Esophagus muscularis mucosa (tissue), 4 donors: ENCODE results near the gene WWC1. TPM values are rescaled to one million over a fixed set of nuclear protein-coding genes. Genes with fewer than 3 reads are reported as not detected.

Experiments
- DNase-seq: peaks from one replicate; pipeline ENCODE4 v3.0.0-alpha.2; 2017; ENCODE audit errors: extremely low spot score
- H3K27ac ChIP-seq, 4 donors: fragments of 200-600 bp; sonication (generic); replicated peaks in 1 of 4; 1 replicate in 3 of 4; 2 replicates in 1 of 4; pipeline ENCODE4 v1.5.1; 2016 to 2019; ENCODE audit warnings: mild to moderate bottlenecking in 1 of 4
- H3K27me3 ChIP-seq, 4 donors: fragments of 200-600 bp; sonication (generic); one replicate each; pipeline versions ENCODE4 v1.5.1 to v1.6.0; 2016 to 2019
- H3K36me3 ChIP-seq, 4 donors: fragments of 200-600 bp; sonication (generic); one replicate each; pipeline ENCODE4 v1.5.1; 2016 to 2019
- H3K4me1 ChIP-seq, 4 donors: fragments of 200-600 bp; sonication (generic); one replicate each; pipeline ENCODE4 v1.5.1; 2016 to 2019
- H3K4me3 ChIP-seq, 4 donors: fragments of 200-600 bp; sonication (generic); 1 replicate in 2 of 4; 2 replicates in 2 of 4; pipeline ENCODE4 v1.5.1; 2016 to 2019; ENCODE audit warnings: mild to moderate bottlenecking in 4 of 4, moderate library complexity in 1 of 4
- H3K9me3 ChIP-seq, 4 donors: fragments of 200-600 bp; sonication (generic); 1 replicate in 3 of 4; 2 replicates in 1 of 4; pipeline ENCODE4 v1.5.1; 2016 to 2019
- EP300 ChIP-seq: sonication (generic); formaldehyde crosslinking; IDR thresholded peaks from one replicate; pipeline ENCODE4 v1.6.1; 2017; ENCODE audit warnings: antibody characterized with exemption
- POLR2A ChIP-seq: fragments of 450-650 bp; IDR thresholded peaks from one replicate; pipeline ENCODE4 v1.6.1; 2017; ENCODE audit warnings: antibody characterized with exemption, moderate library complexity, mild to moderate bottlenecking, low read depth
- POLR2AphosphoS5 ChIP-seq, 2 donors: sonication (generic); formaldehyde crosslinking; IDR thresholded peaks; one replicate each; pipeline ENCODE4 v1.6.1; 2017; ENCODE audit warnings: antibody characterized with exemption in 2 of 2
- WGBS: methylation state at CpG from one replicate; pipeline ENCODE4 v1.1.5; 2018; 5-methylcytosine and 5-hydroxymethylcytosine counted together
- intact Hi-C: fragments of 100-400 bp; cut with DNase I; formaldehyde crosslinking; loops from one replicate; pipeline ENCODE4 v1.15.1; 2023
- total RNA-seq, 4 donors: library from RNA; depleted of rRNA; stranded (reverse); fragments of >200 nt; gene quantifications; one replicate each; pipeline versions ENCODE4 v1.1.0 to v1.2.1, GENCODE V29; 2016
- TF ChIP-seq, protein P1 (sequence below), 3 experiments: fragments of 200-600 bp in 2 of 3; fragments of 450-650 bp in 1 of 3; sonication (generic) in 2 of 3; IDR thresholded peaks; one replicate each; pipeline ENCODE4 v1.5.1; 2017 to 2019; ENCODE audit warnings: antibody characterized with exemption in 3 of 3, mild to moderate bottlenecking in 2 of 3, moderate library complexity in 1 of 3

The WWC1 gene
- total RNA-seq, 4 donors from 2014 or later, result 2.1 to 6.2 (median 3.2) TPM

DNA sequence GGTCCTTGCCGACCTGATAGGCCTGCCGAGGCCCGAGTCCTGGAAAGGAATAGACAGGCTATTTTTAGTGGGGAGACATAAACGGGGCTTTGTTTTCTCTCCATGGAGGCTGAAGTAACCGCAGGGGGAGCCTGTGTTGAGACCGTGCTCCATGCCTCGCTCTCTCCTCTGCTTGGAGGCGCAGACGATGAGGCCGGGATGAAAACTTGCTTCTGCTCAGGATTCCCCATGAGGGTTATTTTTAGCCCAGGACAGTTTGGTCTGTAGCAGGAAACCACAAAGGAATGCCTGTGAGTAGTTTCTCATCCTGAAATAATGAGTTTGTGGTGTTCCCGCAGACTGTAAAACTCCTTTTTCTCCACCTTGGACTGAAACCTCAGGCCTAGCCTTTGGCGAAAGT, 112.9 kb downstream of the WWC1 start:
- Histone ChIP-seq H3K9me3 (no peaks in the 10 kb centered on the region), H3K4me3 (no peak overlapping the region), H3K27me3 (no peaks in the 10 kb centered on the region), H3K4me1 (peaks cover 0 to 16% (median 10%) of the 10 kb centered on the region in 4 donors), H3K36me3 (no peaks in the 10 kb centered on the region), H3K27ac (peak overlapping the region in 2 of 4 donors; percentile 23 to 48)
- no peak for DNase-seq
- intact Hi-C loops, result no loop called here
- no peak for TF ChIP-seq EP300
- TF ChIP-seq POLR2AphosphoS5 (IDR thresholded peaks at IDR 0.05), result no peak
- TF ChIP-seq, protein P1, sequence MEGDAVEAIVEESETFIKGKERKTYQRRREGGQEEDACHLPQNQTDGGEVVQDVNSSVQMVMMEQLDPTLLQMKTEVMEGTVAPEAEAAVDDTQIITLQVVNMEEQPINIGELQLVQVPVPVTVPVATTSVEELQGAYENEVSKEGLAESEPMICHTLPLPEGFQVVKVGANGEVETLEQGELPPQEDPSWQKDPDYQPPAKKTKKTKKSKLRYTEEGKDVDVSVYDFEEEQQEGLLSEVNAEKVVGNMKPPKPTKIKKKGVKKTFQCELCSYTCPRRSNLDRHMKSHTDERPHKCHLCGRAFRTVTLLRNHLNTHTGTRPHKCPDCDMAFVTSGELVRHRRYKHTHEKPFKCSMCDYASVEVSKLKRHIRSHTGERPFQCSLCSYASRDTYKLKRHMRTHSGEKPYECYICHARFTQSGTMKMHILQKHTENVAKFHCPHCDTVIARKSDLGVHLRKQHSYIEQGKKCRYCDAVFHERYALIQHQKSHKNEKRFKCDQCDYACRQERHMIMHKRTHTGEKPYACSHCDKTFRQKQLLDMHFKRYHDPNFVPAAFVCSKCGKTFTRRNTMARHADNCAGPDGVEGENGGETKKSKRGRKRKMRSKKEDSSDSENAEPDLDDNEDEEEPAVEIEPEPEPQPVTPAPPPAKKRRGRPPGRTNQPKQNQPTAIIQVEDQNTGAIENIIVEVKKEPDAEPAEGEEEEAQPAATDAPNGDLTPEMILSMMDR (IDR thresholded peaks at IDR 0.05), result no peak
- TF ChIP-seq POLR2A, result no peak
- 43% methylated on average over 6 of the region's 12 CpGs for WGBS

- Histone ChIP-seq H3K27me3 (no peaks in the 10 kb centered on the region), H3K9me3 (no peaks in the 10 kb centered on the region), H3K4me3 (no peak overlapping the region), H3K4me1 (peaks cover 0 to 16% (median 12%) of the 10 kb centered on the region in 4 donors), H3K27ac (no peak overlapping the region), H3K36me3 (no peaks in the 10 kb centered on the region)
- TF ChIP-seq POLR2AphosphoS5 (IDR thresholded peaks at IDR 0.05), result no peak
- TF ChIP-seq, protein P1 (IDR thresholded peaks at IDR 0.05), result no peak
- no peak for TF ChIP-seq POLR2A
- TF ChIP-seq EP300, result no peak
- WGBS, result 100% methylated on average over 1 of the region's 1 CpG
- intact Hi-C loops, result no loop called here
- DNase-seq, result no peak
Measured at GRCh38 chr5:168407211-168407610, 115.8 kb downstream of the WWC1 start.

GRCh38 chr5:168408561-168409305, 117.3 kb downstream of the WWC1 start:
- 72% methylated on average over 11 of the region's 11 CpGs for WGBS

GRCh38 chr5:168409591-168410458, 118.4 kb downstream of the WWC1 start:
- intact Hi-C loops, result no loop called here
- no peak overlapping the region for H3K27ac ChIP-seq
- H3K36me3 ChIP-seq, result no peaks in the 10 kb centered on the region
- peaks cover 0 to 5% (median under 1%) of the 10 kb centered on the region in 4 donors for H3K4me1 ChIP-seq
- TF ChIP-seq EP300, result no peak
- no peaks in the 10 kb centered on the region for H3K9me3 ChIP-seq
- H3K27me3 ChIP-seq, result no peaks in the 10 kb centered on the region
- 56% methylated on average over 17 of the region's 17 CpGs for WGBS
- no peak overlapping the region for H3K4me3 ChIP-seq
- no peak for DNase-seq

More at GRCh38 chr5:168408561-168409305, 117.3 kb downstream of the WWC1 start:
- Histone ChIP-seq H3K4me1 (peaks cover 0 to 15% (median 10%) of the 10 kb centered on the region in 4 donors), H3K27me3 (no peaks in the 10 kb centered on the region), H3K36me3 (no peaks in the 10 kb centered on the region), H3K4me3 (no peak overlapping the region), H3K9me3 (no peaks in the 10 kb centered on the region), H3K27ac (no peak overlapping the region)
- intact Hi-C loops, result no loop called here
- TF ChIP-seq EP300 (no peak), POLR2AphosphoS5 (IDR thresholded peaks at IDR 0.05) (no peak), POLR2A (no peak)
- TF ChIP-seq, protein P1 (IDR thresholded peaks at IDR 0.05), result no peak
- DNase-seq, result no peak

- Histone ChIP-seq H3K4me3 (no peak overlapping the region), H3K27me3 (no peaks in the 10 kb centered on the region), H3K4me1 (peaks cover 0 to 5% (median 0%) of the 10 kb centered on the region in 4 donors), H3K36me3 (no peaks in the 10 kb centered on the region), H3K9me3 (no peaks in the 10 kb centered on the region), H3K27ac (no peak overlapping the region)
- intact Hi-C loops, result no loop called here
- no peak for DNase-seq
- TF ChIP-seq EP300, result no peak
- TF ChIP-seq POLR2AphosphoS5 (IDR thresholded peaks at IDR 0.05), result no peak
- TF ChIP-seq, protein P1 (IDR thresholded peaks at IDR 0.05), result no peak
- no peak for TF ChIP-seq POLR2A
- WGBS, result 86% methylated on average over 3 of the region's 3 CpGs
Measured at GRCh38 chr5:168411871-168412270, 120.4 kb downstream of the WWC1 start.
